Heart right ventricle (tissue), 16 donors: Measurements from ENCODE around the gene NLRX1. TPM values are rescaled to one million over a fixed set of nuclear protein-coding genes. Genes with fewer than 3 reads are reported as not detected.

Experiments used
- ATAC-seq, 8 donors: fragments of 200-7000 bp; cut with Tn5 transposase; one replicate each; pipeline ENCODE4 v1.9.1; 2020; ENCODE audit warnings: mild to moderate bottlenecking in 8 of 8, moderate library complexity in 8 of 8, moderate number of reproducible peaks in 1 of 8
- DNase-seq, 2 donors: peaks; one replicate each; pipeline ENCODE4 v3.0.0-alpha.2; 2020
- H3K27ac ChIP-seq, 10 donors: fragments of 200-600 bp; sonication (generic) in 2 of 10; one replicate each; pipeline versions ENCODE4 v1.5.0 to v1.8.0; 2020 to 2022; ENCODE audit warnings: mild to moderate bottlenecking in 3 of 10
- H3K27me3 ChIP-seq, 7 donors: fragments of 200-600 bp; one replicate each; pipeline ENCODE4 v1.8.0; 2021 to 2022; ENCODE audit warnings: mild to moderate bottlenecking in 2 of 7
- H3K36me3 ChIP-seq, 9 donors: fragments of 200-600 bp; sonication (generic) in 1 of 9; one replicate each; pipeline versions ENCODE4 v1.5.0 to v1.8.0; 2020 to 2022; ENCODE audit warnings: mild to moderate bottlenecking in 2 of 9
- H3K4me1 ChIP-seq, 9 donors: fragments of 200-600 bp; sonication (generic) in 1 of 9; one replicate each; pipeline versions ENCODE4 v1.5.0 to v1.8.0; 2020 to 2022; ENCODE audit warnings: mild to moderate bottlenecking in 4 of 9
- H3K4me3 ChIP-seq, 10 donors: fragments of 200-600 bp; sonication (generic) in 2 of 10; one replicate each; pipeline versions ENCODE4 v1.5.0 to v1.8.0; 2020 to 2022; ENCODE audit warnings: mild to moderate bottlenecking in 7 of 10, moderate library complexity in 2 of 10
- H3K9me3 ChIP-seq, 11 donors: fragments of 200-600 bp in 10 of 11; sonication (generic) in 2 of 11; one replicate each; pipeline versions ENCODE4 v1.5.0 to v1.8.0; 2013 to 2022; ENCODE audit warnings: mild to moderate bottlenecking in 2 of 11, control low read depth in 1 of 11, moderate library complexity in 1 of 11
- WGBS, 2 donors: extraction: QIAGEN DNeasy Blood & Tissue Kit; methylation state at CpG; one replicate each; pipeline ENCODE4 v1.1.7; 2013; ENCODE audit warnings: inconsistent platforms in 1 of 2; 5-methylcytosine and 5-hydroxymethylcytosine counted together
- intact Hi-C, 10 donors: fragments of 100-400 bp; cut with DNase I; formaldehyde crosslinking; loops; one replicate each; pipeline versions ENCODE4 v1.11.1 to v1.14.2; 2022
- polyA plus RNA-seq, 2 donors: library from polyadenylated mRNA; stranded (reverse); fragments of 200-250 nt; gene quantifications; one replicate each; pipeline ENCODE4 v1.2.3, GENCODE V29; 2013
- total RNA-seq, 10 donors: library from RNA; stranded (reverse); fragmentation: NEBNext Ultra II Directional in 3 of 10; extraction: Animal tissue kit (Norgen Biotek cat#: 25700) in 3 of 10; gene quantifications; one replicate each; pipeline versions ENCODE4 v1.2.1 to v1.2.4, GENCODE V29; 2021 to 2023
- TF ChIP-seq, protein P1 (sequence below), 9 donors: fragments of 200-600 bp; sonication (generic) in 2 of 9; IDR thresholded peaks; one replicate each; pipeline versions ENCODE4 v1.5.0 to v1.8.0; 2021 to 2022; ENCODE audit warnings: antibody characterized with exemption in 9 of 9, mild to moderate bottlenecking in 5 of 9, moderate library complexity in 1 of 9
- donor health status: Arrhythmogenic right ventricular cardiomyopathy.
- donor health status: ischemic (EF 13 %, LVEDD 7.1; RV severe dilation, severe dysfunction).
- donor health status: healthy with polysubstance abuse.
- donor health status: DM: no; HTN: yes; CAD: no.
- donor health status: DM: no; HTN: no; CAD: no.
- donor health status: ischemic (EF 25% LVEDD 6.9; RV normal size, moderate dysfunction).
- donor health status: ischemic (EF 25% LVEDD 5.7; RV mildly dilated, moderate dysfunction).
- donor health status: healthy.
- donor health status: DM: yes; HTN: yes; CAD: no.
- donor health status: Ischemic cardiomyopathy.
- donor health status: ischemic (EF 35%, LVEDD 5.7; RV mildly dilated, moderate dysfunction).
- donor health status: nonischemic (EF 11% LVEDD 7.7; RV severe dilation, severe dysfunction).
- donor health status: DM: yes; HTN: yes; CAD: no.
- donor health status: PGD.
- donor health status: ischemic (EF 29% LVEDD 5.4; RV normal size, mild dysfunction).
- donor health status: nonischemic (EF 23%, LVEDD 6.1; RV moderate dilation, normal function).

The NLRX1 gene
- total and polyA plus RNA-seq, 12 donors = 7.9 to 39.3 (median 31.7) TPM

DNA sequence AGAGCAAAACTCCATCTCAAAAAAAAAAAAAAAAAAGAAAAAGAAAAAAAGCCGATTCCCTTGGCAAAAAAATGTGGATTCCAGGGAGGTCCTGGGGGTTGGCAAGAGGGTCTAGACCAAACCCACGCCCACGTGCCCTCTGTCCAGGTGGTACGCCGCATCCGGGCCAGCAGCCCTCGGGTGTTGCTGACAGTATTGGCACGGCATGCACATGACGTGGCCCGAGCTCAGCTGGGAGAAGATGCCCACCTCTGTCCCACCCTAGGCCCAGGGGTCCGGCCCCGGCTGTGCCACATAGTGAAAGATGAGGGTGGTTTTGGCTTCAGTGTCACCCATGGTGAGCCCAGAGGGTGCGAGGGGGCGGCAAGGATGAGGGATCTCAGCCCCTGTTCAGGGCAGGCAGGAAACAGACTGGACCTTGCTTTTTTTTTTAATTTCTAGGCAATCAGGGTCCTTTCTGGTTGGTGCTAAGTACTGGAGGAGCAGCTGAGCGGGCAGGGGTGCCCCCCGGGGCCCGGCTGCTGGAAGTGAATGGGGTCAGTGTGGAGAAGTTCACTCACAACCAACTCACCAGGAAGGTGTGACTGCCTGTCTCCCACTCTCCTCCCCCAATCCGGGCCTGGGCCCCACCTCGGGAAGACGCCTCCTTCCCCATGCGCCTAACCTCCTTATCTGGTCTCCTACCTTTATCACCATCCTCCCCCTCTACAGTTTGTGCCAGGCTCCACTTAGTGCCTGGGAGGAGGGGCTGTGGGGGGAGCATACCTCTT is 18.8 kb downstream of the NLRX1 start:
- peak in 3 of 8 donors; percentile 25 to 32 (median 29) for ATAC-seq
- Histone ChIP-seq H3K4me1 (peaks cover 0 to 8% (median 0%) of the 10 kb centered on the region in 9 donors), H3K27ac (no peak overlapping the region), H3K27me3 (peaks cover 0 to 12% (median 4%) of the 10 kb centered on the region in 7 donors), H3K4me3 (no peak overlapping the region), H3K9me3 (no peaks in the 10 kb centered on the region), H3K36me3 (peaks cover 0 to 18% (median 0%) of the 10 kb centered on the region in 9 donors)
- TF ChIP-seq, protein P1, sequence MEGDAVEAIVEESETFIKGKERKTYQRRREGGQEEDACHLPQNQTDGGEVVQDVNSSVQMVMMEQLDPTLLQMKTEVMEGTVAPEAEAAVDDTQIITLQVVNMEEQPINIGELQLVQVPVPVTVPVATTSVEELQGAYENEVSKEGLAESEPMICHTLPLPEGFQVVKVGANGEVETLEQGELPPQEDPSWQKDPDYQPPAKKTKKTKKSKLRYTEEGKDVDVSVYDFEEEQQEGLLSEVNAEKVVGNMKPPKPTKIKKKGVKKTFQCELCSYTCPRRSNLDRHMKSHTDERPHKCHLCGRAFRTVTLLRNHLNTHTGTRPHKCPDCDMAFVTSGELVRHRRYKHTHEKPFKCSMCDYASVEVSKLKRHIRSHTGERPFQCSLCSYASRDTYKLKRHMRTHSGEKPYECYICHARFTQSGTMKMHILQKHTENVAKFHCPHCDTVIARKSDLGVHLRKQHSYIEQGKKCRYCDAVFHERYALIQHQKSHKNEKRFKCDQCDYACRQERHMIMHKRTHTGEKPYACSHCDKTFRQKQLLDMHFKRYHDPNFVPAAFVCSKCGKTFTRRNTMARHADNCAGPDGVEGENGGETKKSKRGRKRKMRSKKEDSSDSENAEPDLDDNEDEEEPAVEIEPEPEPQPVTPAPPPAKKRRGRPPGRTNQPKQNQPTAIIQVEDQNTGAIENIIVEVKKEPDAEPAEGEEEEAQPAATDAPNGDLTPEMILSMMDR (IDR thresholded peaks at IDR 0.05) = no peak
- no peak for DNase-seq
- intact Hi-C loops = no loop called here
- 77 to 80% methylated on average over 21 of the region's 21 CpGs for WGBS, 2 donors

- no peaks in the 10 kb centered on the region for H3K9me3 ChIP-seq
- no peak overlapping the region for H3K4me3 ChIP-seq
- 84 to 86% methylated on average over 11 of the region's 11 CpGs for WGBS, 2 donors
- H3K27me3 ChIP-seq = peaks cover 0 to 12% (median 4%) of the 10 kb centered on the region in 7 donors
- peak in 1 of 8 donors; percentile 16 for ATAC-seq
- DNase-seq = no peak
- intact Hi-C loops = no loop called here
- H3K36me3 ChIP-seq = peaks cover 0 to 11% (median 0%) of the 10 kb centered on the region in 9 donors
- TF ChIP-seq, protein P1 (IDR thresholded peaks at IDR 0.05) = no peak
- no peak overlapping the region for H3K27ac ChIP-seq
- H3K4me1 ChIP-seq = peaks cover 0 to 15% (median 0%) of the 10 kb centered on the region in 9 donors
Observed at GRCh38 chr11:119188067-119188466, 19.5 kb downstream of the NLRX1 start.

DNA sequence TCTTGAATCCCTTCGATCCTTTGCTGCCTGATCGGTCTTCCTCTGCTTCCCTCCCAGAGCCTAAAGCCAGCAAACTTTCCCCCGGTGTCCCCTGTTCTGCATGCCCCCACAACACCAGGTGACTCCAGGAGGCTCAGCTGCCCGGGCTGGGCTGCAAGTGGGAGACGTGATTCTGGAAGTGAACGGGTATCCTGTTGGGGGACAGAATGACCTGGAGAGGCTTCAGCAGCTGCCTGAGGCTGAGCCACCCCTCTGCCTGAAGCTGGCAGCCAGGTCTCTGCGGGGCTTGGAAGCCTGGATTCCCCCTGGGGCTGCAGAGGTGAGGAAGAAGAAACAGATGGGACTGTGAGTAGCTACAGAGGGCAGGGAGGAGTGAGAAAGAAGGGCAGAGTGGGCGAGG is 20.4 kb downstream of the NLRX1 start:
- ATAC-seq (no peak), DNase-seq (no peak)
- intact Hi-C loops = no loop called here
- whole genome bisulfite sequencing, 2 donors = 82% methylated on average over 8 of the region's 8 CpGs
- Histone ChIP-seq H3K36me3 (peaks cover 0 to 3% (median 0%) of the 10 kb centered on the region in 9 donors), H3K9me3 (no peaks in the 10 kb centered on the region), H3K27me3 (peaks cover 0 to 12% (median 4%) of the 10 kb centered on the region in 7 donors), H3K4me3 (no peak overlapping the region), H3K4me1 (peaks cover 0 to 16% (median 0%) of the 10 kb centered on the region in 9 donors), H3K27ac (no peak overlapping the region)
- TF ChIP-seq, protein P1 (IDR thresholded peaks at IDR 0.05) = no peak

GRCh38 chr11:119189393-119189792 is 20.9 kb downstream of the NLRX1 start:
- no peaks in the 10 kb centered on the region for H3K9me3 ChIP-seq
- intact Hi-C loops = no loop called here
- no peaks in the 10 kb centered on the region for H3K36me3 ChIP-seq
- peaks cover 0 to 16% (median 0%) of the 10 kb centered on the region in 9 donors for H3K4me1 ChIP-seq
- ATAC-seq = no peak
- H3K27ac ChIP-seq = no peak overlapping the region
- TF ChIP-seq, protein P1 (IDR thresholded peaks at IDR 0.05) = no peak
- no peak for DNase-seq
- H3K4me3 ChIP-seq = no peak overlapping the region
- peaks cover 0 to 12% (median 4%) of the 10 kb centered on the region in 7 donors for H3K27me3 ChIP-seq
- WGBS, 2 donors = 82 to 86% methylated on average over 4 of the region's 4 CpGs
